Suprapubic skin (tissue), 3 donors: ENCODE results near the gene TSHZ2.

Experiments
- CTCF ChIP-seq, 2 donors: fragments of 200-600 bp in 1 of 2; fragments of 450-650 bp in 1 of 2; sonication (generic) in 1 of 2; IDR thresholded peaks; one replicate each; pipeline ENCODE4 v1.5.1; 2016 to 2019; ENCODE audit warnings: antibody characterized with exemption in 2 of 2, mild to moderate bottlenecking in 1 of 2, moderate library complexity in 1 of 2
- EP300 ChIP-seq: sonication (generic); formaldehyde crosslinking; IDR thresholded peaks from one replicate; pipeline ENCODE4 v1.6.1; 2017; ENCODE audit warnings: antibody characterized with exemption
- POLR2A ChIP-seq, 2 donors: fragments of 450-650 bp; IDR thresholded peaks; one replicate each; pipeline ENCODE4 v1.6.1; 2017; ENCODE audit warnings: antibody characterized with exemption in 2 of 2, mild to moderate bottlenecking in 2 of 2, moderate library complexity in 2 of 2

- no peak for TF ChIP-seq POLR2A (IDR thresholded peaks at IDR 0.05)
- TF ChIP-seq CTCF (IDR thresholded peaks at IDR 0.05) = no peak
- TF ChIP-seq EP300 = no peak
Measured at GRCh38 chr20:53535878-53536277, 563.7 kb downstream of the TSHZ2 start.
